GM19023 (cell line): ENCODE results near the gene PEX19.
A peak's percentile ranks its signal among the peaks of the same experiment; 100 is the strongest.
"Not testable (repeated sequence)": the region's sequence is repeated elsewhere in the genome, so short reads cannot be mapped to it uniquely, and the experiment has no call there.

Source experiments
- ATAC-seq: cut with Tn5 transposase; IDR thresholded peaks from one replicate; pipeline ENCODE4 v1.9.1; 2021; ENCODE audit warnings: mild to moderate bottlenecking, moderate library complexity; ENCODE audit not compliant: unreplicated experiment

Gene PEX19, protein sequence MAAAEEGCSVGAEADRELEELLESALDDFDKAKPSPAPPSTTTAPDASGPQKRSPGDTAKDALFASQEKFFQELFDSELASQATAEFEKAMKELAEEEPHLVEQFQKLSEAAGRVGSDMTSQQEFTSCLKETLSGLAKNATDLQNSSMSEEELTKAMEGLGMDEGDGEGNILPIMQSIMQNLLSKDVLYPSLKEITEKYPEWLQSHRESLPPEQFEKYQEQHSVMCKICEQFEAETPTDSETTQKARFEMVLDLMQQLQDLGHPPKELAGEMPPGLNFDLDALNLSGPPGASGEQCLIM

DNA sequence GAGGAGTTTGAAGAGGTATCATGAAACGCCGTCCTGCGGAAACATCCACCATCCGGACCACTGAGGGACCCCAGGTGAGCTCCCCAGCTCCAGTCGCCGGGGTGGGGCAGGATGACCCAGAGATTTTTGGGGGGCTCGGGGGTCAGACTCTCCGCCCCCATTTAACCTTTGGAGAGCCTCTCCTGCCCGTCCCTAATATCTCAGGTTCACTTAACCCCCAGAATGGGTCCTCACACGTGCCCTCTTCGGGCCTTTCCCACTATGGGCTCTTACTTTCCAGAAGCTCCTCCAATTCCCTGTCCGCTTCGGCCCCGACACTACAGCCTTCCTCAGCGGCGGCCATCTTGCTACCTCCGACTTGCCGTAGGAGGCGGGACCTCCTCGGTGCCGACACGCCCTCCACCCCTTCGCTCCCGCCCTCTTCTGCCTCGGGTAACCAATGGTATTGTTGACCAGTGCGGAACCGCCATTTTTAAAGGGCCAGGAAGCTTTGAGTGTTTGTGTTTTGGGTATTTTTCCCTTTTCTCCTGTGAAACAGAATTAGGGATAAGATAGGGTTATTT lies at the start of gene PEX19:
Gene PEX19, minus strand, starts transcription at position 352 of the 563 bp plus-strand sequence. Its CDS starts 9 bp downstream, at position 343.
- peak; percentile 98 for ATAC-seq

DNA sequence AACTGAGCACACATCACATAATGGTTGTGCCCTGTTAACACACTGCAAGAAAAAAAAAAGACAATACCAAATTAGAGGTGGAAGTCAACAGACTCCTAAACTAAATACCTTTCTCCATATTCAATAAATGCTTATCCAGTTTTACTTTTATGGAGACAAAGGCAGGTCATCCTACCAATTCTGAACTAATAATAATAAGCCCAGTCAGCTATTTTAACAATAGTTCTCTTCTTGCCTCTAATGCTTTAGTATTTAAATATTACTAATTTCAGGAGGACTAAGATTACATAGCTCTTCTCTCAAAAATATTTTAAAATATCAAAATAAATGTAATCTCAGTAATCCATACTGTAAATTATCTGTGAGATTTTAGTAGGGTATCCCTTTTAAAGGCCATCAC lies 47.6 kb upstream of the PEX19 start:
- ATAC-seq = no peak

DNA sequence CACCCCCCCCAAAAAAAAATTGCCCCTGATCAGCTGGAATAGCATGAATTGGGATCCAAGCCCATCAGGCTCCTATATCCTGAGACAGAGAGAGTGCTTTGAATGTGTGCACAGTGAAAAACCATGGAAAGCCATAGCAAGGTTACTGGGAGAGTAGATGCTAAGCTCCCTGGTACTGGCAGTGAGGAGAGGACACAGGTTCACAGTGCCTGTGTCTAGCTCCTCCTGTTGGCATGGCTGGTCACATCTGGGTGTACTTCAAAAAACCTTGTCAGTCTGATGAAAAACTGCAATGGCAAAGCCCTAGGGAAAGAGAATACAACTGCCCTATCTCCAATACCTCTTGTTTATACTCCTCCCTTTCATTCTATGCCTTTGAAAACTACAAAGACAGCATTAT lies 45.2 kb upstream of the PEX19 start:
- no peak for ATAC-seq

DNA sequence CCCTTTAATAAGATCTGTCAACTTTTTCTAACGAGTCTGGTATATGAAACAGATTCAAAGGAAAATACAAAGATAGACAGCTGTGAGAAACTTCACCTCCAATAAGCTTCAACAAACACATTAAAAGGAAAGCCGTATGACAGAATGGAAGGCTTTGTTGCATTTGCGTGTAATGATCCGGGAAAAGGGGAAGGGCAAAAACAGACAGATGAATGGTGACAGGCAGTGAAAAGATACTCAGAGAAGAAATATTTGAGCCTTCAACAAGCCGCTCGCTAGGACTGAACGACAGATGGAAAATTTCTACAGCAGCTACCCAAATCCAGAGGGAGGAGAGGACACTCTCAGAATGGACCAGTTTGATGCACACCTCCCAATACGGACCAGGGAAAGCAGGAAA lies 43.3 kb upstream of the PEX19 start:
- ATAC-seq = no peak

DNA sequence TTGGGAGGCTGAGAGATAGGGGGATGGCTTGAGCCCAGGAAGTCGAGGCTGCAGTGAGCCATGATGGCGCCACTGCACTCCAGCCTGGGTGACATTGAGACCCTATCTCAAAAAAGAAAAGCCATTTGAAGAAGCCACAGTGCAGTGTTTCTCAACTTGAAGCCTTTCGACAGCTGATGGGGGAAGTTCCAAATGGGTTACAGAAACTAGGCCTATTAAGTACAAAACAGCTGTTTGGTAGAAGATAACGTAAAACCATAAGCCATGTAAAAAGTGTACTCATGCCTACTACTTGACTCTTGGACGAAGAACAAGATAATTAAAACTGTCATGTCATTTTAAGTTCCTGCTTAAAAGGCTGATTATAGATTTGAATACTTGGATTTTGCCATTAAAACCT lies 41.5 kb upstream of the PEX19 start:
- ATAC-seq = no peak

DNA sequence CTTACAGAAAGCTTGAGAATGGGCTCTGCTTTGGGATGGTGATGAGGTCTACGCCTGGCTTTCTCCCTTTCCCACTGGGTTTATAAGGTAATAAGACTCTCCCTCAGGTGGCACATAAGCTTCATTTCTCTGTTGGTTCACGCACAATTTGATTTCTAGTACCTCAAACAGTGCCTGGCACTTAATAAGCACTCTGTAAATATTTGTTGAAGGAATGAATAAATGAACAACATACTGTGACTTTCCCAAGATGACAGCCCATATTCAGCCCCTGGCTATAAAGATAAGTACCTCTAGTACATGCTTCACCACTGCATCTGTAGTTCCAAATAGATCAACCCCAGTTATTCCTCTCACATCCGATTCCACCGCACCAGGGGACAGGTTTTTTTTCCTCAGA lies 40.3 kb upstream of the PEX19 start:
- ATAC-seq = no peak

DNA sequence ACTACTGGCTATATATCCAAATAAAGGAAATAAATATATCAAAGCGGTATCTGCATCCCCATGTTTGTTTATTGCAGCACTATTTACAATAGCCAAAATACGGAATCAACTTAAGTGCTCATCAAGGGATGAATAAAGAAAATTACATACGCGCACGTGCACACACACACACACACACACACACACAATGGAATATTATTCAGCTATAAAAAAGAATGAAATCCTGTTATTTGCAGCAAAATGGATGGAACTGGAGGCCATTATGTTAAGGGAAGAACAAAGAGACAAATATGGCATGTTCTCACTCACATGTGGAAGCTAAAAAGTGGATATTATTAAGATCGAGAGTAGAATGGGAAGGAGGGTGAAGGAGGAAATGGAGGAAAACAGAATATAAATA lies 37.9 kb upstream of the PEX19 start:
- ATAC-seq = no peak

DNA sequence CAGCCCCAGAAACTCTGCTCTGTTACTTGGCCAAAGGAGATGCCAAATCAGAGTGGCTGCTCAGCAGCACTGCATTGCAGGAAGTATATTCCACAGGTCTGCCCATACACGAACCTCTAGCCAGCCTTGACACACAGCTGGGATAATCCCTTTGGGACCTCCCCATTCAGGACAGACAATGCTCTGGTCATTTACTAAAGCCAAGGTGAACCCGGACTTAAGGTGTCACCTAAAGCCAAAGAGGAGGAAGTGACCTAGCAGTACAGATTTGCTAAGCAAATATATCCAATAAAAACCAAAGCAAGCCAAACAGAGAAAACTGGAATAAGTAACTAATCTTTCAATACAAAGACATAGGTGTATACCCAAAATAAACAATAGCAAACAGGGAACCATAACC lies 30.4 kb upstream of the PEX19 start:
- ATAC-seq = no peak

DNA sequence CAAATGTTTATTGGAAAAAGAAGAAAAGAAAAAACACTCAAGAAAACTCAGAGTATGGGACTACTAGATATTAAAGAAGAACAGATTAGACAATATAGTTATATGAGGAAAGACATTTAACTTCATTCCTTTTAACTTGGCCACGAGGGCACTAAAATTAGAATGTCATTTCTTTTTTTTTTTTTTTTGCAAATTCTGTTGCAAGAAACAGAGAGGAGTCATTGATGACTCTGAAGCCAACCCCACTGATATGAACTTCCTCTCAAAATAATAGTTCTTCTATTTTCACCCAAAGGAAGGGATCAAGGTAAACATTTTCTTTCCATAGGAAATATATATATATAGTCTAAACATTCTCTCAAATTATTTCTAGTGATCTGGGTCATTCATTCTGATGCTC lies 24.6 kb upstream of the PEX19 start:
- ATAC-seq = no peak

DNA sequence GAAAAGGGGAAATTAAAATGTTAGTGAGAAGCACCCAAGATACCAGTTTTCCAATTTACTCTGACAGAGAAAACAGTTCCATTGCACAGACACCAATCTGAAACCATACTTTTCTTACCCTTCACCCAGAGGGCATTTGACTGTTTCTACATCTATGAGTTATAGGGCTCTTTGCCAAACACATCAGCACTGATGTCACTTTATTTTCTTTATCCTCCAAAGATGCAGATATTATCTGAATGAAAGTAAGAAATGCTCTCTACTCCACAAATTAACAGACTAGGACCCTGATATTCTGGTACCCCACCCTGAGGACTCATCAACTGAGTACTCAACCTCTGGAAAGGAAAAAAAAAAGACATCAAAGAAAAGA lies 24.2 kb upstream of the PEX19 start:
- ATAC-seq = no peak

DNA sequence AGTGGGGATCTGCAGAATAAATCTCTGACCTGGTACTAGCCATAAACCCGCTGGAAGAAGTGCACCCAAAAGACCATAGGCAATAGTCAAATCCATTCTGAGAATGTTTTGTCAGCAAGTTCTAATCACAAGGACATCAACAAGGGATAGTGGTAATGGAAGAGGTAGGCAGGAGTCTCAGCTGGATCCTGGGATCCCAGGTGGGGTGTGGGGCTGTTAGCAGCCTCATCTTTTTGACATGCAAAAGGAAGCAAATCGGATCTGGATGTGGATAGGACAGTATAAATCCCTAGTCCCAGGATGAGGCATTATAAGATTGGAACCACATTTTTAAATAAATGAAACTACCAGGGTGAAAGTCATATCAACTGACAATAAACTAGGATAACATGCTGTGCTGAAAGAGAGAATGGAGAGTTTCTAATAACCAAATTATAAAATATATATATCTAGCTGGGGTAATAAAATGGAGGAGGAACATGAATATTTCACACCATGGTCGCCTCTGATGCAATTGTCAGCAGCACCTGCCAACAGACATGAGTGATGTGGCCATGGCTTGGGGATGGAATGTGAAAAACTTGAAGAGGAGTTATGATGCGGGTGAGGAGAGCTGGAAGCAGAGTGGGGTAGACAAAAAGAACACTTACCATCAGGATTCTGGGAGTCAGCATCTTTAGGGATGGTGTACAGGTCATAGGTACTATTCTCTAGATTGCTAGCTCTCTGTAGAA lies 23.7 kb upstream of the PEX19 start:
- ATAC-seq = no peak

DNA sequence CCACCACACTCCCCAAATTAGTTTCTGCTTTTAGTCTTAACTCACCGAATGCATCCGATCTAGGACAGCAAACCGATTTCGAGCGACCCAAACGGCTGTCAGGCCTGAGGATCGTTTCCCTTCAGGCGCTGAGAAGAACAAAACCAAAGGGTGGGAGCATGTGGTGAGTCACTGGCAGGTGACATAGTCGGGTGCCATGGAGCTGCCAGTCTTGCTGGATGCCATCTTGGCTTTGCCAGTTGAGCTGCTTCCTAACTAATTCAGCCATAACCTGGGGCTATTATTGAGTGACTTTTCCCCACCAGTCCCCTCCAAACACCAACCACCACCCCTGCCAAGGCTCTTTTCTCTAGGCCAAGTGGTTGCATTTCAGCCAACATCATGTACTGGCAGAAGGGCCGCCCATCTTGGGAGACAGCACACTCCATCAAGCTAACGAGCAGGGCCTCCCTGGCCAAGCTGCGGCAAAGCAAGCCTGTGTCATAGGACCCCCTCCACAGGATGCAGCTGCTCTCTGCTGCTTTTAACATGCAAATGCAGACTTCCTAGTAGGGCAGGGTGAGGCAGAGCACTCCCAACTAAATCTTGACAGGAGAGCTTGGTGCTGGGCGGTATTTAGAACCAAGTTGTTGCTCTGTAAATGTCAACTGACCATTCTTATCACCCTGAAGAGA lies 22.3 kb upstream of the PEX19 start:
- ATAC-seq = no peak

DNA sequence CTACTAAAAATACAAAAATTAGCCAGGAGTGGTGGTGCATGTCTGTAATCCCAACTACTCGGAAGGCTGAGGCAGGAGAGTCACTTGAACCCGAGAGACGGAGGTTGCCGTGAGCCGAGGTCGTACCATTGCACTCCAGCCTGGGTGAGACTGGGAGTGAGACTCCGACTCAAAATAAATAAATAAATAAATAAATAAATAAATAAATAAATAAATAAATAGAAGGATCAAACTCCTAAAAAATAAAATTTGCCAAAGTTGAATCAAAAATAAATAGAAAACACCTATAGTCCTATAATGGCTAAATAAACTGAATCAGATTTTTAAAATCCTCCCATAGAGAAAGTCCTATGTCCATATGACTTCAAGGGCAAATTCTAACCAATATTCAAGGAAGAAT lies 15.2 kb upstream of the PEX19 start:
- ATAC-seq = no peak

DNA sequence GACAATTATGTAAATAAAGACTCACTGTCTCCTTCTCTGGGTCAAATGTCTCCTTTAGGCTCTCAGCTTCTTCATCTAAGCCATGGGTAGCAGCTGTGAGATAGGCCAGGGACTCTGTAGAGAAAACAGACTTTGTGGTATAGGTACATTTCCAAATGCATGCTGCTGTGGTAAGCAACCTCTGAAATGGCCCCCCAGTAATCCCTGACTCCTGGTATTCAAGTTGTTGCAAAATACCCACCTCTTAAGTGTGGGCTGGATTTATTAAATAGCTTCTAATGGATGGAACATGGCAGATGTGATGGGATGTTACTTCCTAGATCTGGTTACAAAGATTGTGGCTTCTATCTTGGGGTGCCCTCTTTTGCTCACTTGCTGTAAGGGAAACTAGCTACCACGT lies 11.1 kb upstream of the PEX19 start:
- ATAC-seq = no peak

DNA sequence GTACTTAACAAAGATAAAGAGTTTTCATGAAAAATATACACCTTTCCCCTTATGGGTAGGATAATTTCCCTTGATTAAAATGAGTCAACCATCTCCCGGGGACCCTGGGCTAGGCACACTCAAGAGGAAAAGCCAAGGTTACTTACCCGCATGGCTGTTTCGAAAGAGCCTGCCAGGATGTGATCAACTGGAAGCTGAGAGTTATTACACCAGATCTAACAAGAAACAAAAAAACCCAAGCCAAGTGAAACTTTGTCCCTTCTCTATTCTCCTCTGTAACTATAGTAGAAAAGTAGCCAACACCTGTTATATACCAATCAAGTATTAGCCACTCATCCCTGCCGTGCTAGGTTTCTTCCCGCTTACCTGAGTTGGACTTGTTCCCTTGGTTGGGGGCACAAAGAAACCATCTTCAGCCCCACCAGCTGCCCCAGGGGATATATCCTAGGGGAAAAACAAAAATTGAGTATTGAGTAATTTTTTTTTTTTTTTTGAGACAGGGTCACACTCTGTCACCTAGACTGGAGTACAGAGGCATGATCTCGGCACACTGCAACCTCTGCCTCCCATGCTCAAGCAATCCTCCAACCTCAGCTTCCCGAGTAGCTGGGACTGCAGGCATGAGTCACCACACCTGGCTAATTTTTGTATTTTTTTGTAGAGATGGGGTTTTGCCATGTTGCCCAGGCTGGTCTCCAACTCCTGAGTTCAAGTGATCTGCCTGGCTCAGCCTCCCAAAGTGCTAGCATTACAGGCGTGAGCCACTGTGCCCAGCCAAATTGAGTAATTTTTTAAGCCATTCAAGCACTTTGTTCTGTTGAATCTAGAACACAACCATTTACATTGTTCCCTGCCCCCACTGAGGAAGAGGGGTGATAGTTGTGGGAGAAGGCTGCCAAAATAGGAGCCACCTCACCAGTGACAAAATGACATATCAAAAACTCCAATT lies 8.4 kb upstream of the PEX19 start:
- no peak for ATAC-seq

DNA sequence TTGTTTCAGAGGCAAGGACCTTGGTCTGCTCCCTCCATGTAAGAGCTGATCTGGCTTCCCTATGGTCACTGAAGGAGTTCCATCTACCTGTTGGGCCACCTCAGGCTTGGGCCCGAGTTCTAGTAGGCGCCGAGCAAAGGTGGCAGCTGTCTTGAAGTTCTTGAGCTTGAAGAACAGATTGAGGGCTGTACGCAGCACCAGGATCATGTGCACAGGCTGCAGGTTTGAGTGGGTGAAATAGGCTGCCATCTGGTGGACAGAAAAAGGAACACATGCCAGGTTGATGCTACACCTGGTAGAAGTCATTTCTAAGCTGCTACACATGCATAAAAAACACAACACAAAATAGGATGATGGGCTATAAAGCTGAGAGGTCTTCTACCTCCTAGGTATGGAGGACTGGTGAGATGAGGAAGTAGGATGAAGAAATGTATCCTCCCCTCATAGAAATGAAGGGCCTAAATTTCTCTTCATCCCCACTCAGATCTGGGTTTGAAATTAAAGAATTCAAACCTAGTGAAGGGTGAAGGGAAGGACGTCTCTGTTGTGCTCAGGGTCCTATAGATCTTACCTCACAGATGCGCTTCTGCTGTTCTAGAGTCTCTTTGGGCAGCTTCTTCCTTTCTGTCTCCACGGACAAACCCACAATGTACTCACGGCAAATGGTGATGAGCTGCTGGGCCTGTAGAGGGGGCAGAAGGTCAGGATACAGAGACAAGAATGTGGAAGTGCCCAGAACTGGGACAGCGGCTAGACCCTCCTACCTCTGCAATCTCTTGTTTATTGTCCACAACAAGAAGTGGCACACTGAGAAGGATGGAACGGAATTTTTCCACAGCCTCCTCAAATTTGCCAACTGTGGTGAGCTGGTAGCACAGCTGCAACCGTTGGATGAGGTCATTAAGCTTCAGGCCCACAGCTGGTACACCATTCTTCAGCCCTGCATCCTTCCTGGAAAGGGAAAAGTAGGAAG lies 6.6 kb upstream of the PEX19 start:
- ATAC-seq = peak; percentile 76

DNA sequence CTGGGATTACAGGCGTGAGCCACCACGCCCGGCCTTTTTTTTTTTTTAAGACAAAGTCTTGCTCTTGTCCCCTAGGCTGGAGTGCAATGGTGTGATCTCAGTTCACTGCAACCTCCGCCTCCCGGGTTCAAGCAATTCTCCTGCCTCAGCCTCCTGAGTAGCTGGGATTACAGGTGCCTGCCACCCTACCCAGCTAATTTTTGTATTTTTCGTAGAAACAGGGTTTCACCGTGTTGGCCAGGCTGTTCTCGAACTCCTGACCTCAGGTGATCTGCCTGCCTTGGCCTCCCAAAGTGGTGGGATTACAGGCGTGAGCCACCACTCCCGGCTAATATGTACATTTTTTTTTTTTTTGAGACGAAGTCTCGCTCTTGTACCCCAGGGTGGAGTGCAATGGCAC lies 2.8 kb upstream of the PEX19 start:
- ATAC-seq = not testable (repeated sequence)

DNA sequence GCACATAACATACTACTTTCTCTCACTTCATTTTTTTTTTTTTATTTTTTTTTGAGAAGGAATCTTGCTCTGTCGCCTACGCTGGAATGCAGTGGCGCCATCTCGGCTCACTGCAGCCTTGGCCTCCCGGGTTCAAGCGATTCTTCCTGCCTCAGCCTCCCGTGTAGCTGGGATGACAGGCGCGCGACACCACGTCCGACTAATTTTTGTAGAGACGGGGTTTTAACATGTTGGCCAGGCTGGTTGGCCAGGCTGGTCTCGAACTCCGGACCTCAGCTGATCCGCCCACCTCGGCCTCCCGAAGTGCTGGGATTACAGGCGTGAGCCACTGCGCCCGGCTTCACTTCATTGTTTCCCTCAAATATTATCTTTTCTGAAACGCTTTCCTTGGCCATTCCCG lies 573 bp upstream of the PEX19 start:
- ATAC-seq = no peak

DNA sequence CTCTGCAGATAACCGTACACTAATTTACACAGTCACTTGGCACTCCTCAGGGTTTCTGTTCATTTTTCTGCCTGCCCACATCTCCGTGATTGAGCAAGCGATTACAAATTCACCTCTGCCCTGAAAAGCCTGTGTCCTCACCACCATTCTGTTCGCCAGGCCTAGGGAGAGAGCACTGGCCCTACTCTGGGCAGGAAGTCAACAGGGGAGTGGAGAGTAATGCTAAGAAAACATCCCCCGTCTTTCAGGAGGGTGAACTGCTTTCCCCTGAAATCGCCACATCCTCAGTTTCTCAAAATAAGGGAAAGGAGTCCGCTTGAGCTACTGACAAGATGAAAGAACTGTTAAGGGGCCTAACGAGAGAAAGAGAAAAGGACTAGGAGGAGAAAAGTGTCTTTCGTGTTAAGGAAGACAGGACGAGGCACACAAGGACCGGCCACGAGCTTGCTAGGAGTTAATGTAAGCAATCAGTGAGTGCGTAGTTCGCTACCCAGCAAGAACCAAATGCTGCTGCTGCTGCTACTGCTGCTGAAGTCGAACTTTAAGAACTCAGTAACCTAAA lies 632 bp downstream of the PEX19 start:
- ATAC-seq = peak; percentile 20
